EL (cell line): ENCODE measurements around the gene TNS3.
"Not testable (repeated sequence)": the region's sequence is repeated elsewhere in the genome, so short reads cannot be mapped to it uniquely, and the experiment has no call there.

Experiments
- DNase-seq: peaks from one replicate; pipeline ENCODE4 v3.0.0-alpha.2; 2016

Gene TNS3

DNA sequence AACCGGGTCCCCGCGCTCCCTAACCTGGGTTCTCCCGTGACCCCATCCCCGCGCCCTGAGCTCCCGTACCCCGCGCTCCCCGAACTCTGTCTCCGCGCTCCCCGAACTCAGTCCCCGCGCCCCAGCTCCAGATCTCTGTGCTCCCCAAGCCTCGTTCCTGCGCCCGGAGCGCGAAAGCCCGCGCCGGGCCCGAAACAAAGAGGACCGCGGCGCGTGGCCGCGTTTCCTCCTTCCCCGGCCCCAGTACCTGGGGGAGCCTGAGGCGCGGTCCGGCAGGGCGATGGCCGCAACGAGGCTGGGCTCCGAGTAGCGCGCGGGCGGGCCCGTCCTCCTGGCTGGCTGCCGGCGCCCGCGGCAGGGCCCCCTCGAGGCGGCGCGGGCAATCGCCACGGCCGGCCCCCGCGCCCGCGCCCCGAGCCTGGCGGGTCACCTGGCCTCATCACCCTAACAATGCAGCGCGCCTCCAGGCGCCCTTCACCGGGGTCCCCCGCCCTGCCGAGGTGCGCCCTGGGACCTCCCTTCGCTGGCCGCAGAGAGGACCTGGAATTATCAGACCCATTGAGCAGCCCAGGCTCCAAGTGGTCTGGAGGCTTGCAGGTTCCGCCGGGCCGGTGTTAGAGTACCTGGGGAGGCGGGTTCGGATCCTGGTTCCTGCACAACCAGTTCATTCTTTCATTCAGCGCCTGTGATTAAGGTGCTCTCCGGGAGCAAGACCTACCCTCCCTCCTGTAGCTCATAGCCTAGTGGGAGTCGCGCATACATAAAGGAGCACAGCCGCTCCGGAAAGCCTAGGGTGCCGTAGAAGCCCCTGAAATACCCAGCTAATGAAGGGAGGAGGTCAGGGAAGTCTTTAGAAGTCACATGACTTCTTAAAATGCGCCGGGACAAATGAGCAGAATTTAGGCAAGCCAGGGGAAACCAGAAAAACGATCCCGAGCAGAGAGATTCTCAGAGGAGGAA, at the start of gene TNS3:
TNS3 (minus strand) TSS at position 308 of the 960 bp plus-strand sequence. CDS start 142,475 bp downstream, outside the sequence.
- DNase-seq = peak; percentile 61

DNA sequence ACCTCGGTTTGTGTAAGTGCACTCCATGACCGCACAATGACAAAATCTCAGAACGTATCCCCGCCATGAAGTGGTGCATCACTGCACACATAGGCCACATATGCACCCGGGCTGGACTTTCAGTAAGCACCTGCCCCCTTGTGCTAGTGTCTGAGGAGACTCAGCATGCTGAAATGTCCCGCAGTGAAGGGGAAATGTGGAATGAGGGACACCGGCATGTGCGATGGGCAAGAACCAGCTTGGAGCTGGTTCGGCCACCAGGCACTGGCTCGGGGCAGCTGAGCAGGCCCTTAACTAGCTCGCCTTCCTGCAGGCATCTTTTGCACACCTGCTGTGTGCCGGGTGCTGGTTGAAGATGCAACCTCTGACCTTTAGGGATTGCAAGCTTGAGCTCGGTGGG, 49.8 kb upstream of the TNS3 start:
- no peak for DNase-seq

DNA sequence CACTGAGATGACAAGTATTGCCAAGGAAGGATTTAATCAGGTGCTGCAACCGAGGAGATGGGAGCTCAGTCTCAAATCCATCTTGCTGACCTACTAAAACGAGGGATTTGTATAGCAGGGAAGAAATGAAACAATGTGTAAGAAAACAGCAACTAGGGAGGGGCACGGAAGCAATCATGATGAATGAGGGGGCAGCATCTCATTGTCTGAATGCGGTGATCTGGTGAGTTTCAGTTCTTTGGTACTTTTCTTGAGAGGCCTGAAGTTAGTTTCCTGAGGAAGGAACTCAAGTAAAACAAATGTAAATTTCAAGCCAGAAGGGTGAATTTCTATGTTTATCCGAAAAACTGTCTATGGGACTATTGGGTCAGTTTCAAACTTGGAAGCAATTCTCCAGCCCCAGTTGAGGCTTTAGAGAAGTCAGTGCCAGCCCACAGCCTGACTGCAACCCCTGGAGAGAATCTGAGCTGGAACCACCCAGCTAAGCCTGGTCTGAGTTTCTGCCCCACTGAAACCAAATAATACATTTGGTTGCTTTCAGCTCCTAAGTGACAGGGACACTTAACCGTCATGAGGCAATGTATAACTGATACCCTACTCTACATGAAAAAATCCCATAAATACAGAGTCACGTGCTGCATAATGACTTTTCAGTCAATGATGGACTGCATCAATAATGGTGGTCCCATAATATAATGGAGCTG, 45.8 kb upstream of the TNS3 start:
- no peak for DNase-seq

DNA sequence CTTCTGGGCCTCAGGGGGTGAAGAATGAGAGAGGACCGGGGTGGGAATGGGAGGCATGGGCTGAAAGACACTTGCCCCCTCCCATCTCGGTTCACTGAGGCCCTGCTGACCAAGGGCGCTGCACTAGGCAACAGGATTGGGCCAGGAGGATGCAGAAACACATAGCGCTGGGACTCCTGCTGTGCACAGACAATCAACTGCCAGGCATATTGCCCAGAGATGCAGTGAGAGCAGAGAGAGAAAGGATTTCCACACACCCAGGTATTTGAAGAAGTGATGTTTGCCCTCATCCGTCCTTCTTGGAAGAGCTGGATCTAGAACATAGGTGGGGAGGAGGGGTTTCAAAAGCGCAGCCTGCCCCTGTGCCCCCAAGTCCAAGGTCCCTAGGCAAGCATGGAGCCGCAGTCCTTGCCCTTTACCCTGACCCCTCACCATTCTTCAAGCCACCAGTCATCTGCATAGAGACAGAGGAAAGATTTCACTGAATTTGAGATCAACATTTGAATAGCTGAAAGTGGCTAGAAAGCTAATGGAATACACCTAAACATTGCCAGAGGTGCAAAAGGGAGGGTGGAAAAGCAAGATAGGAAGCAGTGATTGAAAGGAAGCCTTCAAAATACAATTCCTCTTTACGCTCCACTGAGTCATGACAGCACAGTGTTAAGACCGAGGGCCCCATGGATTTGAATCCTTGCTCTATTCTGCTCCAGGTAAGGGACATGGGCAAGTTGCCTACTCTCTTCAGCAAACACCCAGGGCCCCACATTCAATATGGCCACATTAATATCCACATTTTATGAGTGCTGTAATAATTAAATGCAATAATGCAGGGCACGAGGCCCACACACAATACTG, 44.2 kb upstream of the TNS3 start:
- no peak for DNase-seq

DNA sequence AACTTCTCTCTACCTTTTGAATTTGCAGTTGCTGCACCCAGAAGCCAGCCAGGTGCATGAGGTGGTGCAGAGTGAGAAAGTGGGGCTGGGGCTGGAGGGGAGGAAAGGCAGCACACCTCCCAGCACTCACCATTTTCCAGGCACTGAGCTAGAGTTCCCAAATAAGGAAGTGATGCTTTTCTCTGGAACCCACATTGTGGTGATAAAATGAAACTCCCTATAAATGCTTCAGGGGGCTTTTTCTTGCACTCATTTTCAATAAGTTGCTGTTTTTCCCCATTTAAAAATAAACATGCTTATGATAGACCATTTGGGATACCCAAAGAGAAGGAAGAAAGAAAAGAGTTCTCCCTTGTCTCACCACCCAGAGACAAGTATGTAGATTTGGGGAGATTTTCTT, 42.8 kb upstream of the TNS3 start:
- DNase-seq = no peak

DNA sequence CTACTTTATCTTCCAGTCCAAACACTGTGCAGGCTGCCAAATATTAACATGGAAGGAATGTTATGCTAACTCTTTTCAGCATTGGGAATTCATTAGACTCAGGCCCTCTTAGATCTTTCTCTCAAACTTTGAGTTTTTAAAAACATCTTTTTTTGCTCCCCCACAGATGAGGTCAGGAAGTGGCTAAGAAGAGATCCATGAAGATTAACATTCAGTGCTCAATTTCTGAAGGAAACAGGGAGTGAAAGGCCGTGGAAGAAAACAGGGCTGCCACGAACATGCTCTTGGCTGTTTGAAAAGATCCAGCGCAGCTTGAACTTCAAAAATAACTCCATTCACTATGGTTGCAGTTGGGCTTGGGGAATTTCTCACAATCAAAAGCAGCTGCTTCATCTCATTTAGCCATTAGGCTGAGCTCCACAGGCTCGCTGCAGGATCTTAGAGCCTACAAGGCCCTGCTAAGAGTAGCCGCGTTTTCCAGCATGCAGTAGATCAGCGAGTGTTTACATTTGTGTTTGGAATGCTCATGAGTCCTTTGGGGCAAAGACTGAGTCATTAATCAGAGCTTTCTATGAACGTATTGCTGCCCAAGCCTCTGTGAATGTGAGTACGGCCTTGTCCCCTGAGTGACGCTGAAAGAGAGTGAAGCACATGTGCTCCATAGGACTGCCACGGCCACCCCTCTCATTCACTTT, 41.2 kb upstream of the TNS3 start:
- peak; percentile 86 for DNase-seq

DNA sequence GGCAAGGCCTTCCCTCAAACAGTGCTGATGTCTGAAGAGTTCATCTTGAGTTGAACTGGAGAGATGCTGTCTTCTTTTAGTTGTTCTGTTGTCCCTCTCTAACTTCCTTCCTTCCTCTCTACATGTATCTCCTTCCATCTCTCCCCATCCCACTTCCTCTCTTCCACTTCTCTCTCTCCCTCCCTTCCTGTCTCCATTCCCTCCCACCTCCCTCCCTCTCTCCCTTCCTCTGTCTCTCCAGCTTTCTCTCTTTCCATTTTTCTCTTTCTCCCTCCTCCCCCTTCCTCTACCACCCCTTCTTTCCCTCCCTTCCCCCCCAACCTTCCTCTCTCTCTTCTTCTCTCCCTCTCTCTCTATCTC, 40.7 kb upstream of the TNS3 start:
- no peak for DNase-seq

DNA sequence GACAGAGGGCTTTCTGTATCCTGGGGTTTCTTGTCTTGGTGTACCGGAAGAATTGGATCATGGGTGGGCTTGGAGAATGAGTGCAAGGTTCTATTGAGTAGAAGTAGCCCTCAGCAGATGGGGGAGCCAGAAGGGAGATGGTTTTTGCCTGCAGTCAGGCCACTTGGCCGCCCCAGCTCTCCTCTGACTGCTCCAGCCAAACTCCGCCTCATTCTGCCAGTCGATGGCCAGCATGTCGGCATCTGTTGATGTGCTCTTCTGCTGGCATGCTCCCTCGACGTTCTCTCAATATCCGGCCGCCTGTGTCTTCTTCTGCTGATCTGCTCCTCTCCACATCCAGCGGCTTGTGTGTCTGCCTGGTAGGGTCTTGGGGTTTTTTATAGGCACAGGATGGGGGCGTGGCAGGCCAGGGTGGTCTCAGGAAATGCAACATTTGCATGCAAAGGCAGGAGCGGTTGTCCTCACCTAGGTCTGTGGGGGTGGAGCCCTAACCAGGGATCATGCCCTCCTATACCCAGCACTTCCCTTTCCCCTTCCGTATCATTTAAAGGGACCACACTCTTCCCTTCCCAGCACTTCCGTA, 40.2 kb upstream of the TNS3 start:
- DNase-seq = no peak

DNA sequence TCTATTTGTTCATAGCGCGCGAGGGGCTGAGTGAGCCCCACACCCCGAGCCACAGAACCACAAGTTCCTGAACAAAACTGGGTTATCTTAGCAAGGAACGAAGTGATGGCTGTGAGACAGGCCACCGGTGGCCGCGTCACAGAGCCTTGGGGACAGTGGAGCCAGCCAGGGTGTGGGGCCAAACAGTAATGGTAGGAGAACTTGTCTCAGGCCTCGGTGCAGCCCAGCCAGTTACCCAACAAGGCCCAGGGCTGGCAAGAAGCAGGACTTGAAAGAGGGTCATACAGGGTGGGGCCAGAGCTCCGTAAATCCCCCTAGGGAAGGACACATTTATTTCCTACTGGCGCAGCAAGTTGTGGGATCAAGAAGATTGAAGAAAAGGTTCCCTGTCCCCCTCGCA, 39.4 kb upstream of the TNS3 start:
- no peak for DNase-seq

DNA sequence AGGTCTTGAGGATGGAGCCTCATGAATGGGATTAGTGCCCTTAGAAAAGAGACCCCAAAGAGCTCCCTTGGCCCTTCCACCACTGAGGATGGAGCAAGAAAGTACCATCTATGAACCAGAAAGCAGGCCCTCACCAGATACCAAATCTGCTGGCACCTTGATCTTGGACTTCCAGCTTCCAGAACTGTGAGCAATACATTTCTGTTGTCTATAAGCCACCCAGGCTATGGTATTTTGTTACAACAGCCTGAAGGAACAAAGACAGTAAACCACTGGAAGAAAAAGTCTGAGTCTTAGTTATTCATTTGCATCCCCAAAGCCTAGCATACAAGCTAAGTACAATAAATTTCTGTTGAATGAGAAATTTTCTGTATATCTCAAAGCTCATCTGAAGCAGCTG, 37.9 kb upstream of the TNS3 start:
- DNase-seq = no peak

DNA sequence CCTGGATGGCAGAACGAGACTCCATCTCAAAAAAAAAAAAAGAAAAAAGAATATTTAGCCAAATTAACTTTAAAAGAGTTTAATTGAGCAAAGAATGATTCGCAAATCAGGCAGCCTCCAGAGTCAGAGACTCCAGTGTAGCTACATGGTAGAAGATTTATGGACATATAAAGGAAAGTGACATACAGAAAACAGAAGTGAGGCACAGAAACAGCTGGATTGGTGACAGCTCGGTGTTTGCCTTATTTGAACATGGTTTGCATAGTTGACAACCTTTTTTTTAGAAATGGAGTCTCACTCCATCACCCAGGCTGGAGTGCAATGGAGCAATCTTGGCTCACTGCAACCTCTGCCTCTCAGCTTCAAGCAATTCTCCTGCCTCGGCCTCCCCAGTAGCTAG, 35.2 kb upstream of the TNS3 start:
- DNase-seq = no peak

DNA sequence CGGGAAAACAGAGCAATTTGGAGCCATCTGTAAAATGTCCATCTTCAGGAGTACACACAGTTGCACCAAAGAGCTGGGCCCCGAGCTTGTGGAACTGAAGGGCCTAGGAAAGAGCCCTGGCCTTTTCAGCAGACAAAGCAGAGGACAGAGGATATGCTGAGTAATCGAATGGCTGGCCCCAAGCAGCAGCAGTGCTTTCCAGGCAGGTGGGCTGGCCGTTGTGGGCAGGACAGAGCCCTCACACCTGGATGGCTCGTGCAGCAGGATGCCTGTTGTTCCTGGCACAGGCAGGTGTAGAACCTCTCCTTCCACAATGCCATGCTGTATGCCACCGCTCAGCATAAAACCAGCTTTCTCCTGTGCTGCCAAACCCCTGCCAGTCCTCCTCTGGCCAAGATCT, 32.5 kb upstream of the TNS3 start:
- DNase-seq = no peak

DNA sequence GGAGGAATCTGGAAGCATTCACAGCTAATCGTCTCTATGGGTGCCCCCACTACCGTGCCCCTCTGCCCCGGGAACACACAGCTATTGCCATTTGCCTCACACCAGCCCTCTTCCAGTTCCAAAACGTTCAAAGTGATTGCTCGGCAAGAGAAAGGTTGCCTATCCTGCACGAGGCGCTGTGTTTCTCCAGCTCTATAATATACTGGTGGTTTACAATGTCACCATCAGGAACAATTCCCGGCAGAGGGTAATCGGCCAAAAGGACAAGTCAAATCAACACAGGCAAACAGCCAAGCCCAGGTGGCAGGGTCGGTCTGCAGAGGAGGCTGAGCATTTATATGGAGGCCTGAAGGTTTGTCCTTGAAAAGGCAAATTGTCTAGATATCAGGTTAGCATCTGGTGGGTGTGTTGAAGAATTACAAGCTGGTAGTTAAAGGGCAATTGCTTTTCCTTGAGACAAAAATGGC, 29.2 kb upstream of the TNS3 start:
- DNase-seq = no peak

DNA sequence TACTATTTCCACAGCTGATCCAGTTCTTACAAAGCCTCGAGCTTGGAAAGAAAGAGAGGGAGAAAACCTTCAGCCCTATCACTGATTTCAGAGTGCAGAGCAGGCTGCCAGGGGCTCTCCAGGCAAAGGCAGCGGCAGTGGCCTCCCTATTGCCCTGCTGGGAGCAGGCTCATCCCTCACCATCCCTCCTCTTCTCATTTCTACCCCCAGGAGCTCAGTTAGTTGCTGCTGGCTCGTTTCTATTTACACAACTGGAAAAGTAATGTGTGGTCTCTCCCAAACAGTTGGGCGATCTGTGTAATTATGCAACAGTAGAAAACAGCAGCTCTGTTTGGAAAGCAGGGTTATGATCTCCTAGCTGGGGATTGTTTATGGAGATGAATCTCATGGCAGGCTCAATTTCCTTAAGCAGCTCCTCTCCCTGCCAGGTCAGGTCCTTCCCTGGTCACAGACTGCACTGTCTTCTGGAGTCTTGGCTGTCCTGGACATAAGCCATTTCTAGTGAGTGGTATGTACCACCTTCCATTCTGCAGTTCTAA, 28.7 kb upstream of the TNS3 start:
- peak; percentile 53 for DNase-seq

DNA sequence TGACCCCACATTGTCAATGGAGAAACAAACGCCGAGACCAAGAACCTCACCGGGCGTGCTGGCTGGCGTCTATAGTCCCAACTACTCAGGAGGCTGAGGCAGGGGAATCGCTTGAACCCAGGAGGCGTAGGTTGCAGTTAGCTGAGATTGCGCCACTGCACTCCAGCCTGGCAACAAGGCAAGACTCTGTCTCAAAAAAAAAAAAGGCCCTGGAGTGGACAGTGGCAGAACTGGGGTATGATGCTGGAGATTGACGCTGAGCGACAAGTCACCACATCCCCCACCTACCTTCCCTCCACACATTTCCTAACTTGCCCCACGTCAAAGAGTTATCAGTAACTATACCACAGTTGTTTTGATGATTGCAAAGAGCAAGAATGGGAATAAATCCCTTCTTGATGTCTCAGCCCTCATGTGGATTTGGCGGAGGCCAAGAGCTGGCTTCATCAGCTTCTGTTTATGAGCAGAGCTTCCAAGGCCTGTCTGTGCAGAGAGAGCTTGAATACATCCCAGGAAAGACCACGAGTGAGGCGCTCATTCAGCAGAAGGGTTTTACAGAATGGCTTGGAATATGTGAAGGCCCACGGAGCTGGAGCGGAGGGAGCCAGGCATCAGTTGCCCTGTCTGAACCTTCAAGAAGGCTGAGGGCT, 28.0 kb upstream of the TNS3 start:
- DNase-seq = peak; percentile 25

DNA sequence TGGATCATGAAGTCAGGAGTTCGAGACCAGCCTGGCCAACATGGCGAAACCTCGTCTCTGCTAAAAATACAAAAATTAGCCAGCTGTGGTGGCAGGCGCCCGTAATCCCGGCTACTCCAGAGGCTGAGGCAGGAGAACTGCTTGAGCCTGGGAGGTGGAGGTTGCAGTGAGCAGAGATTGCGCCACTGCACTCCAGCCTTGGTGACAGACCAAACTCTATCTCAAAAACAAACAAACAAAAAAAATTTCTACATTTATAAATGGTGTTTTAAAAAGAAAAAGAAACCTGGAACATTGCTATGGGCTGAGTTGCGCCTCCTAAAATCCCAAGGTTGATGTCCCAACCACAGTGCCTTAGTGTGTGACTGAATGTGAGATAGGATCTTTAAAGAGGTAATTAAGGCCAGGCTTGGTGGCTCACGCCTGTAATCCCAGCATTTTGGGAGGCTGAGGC, 24.7 kb upstream of the TNS3 start:
- not testable (repeated sequence) for DNase-seq

DNA sequence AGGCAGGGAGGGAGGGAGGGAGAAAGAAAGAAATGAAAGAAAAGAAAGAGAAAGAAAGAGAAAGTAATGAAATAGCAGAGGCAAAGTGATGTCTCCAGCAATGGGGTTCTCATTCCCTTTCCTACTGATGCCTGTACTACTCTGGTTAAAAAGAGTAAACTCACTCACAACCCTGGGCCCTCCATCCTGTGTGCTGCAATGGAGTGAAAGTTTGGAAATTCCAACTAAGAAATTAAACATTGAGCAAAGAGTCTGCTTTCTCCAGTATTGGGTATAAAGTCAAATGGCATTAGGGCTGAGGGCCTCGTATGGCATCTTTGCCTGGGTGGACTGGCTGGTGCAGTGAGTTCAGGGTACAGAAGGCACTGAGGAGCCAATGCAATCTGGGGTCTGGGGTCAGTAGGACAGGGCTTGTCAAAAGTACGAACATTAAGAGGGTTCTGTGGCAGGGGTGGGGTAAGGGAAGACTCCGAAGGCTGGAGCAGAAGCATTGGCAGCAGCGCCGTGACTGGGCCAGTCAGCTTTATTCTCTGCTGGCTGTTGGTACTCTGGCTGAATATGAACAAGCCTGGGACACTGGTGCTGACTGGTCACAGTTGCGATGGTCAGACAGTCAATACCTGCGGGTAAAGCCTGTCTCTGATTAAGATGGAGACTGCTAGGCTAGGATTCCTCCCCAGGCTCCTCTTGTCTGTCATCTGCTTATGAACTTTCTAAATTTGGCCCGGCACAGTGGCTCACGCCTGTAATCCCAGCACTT, 24.1 kb upstream of the TNS3 start:
- DNase-seq = no peak

DNA sequence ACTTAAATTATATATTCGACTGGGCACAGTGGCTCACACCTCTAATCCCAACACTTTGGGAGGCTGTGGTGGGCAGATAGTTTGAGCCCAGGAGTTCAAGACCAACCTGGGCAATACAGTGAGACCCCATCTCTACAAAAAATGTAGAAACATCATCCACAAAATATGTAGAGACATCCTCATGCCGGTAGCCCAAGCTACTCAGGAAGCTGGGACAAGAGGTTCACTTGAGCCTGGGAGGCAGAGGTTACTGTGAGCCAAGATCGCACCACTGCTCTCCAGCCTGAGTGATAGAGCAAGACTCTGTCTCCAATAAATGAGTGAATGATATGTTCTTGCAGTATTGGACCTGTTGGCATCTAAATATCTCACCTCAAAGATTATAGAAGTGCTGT, 22.6 kb upstream of the TNS3 start:
- no peak for DNase-seq

DNA sequence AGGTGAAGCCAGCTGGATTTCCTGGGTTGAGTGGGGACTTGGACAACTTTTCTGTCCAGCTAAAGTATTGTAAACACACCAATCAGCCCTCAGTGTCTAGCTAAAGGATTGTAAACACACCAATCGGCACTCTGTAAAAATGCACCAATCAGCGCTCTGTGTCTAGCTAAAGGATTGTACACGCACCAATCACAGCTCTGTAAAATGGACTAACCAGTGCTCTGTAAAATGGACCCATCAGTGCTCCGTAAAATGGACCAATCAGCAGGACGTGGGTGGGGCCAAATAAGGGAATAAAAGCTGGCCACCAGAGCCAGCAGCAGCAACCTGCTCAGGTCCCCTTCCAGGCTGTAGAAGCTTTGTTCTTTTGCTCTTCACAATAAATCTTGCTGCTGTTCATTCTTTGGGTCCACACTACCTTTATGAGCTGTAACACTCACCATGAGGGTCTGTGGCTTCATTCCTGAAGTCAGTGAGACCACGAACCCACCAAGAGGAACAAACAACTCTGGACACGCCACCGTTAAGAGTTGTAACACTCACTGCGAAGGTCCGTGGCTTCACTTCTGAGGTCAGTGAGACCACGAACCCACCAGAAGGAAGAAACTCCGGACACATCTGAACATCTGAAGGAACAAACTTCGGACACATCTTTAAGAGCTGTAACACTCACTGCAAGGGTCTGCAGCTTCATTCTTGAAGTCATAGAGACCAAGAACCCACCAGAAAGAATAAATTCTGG, 21.8 kb upstream of the TNS3 start:
- not testable (repeated sequence) for DNase-seq
